Measurements from ENCODE around the gene SYNJ1. TPM values are rescaled to one million over a fixed set of nuclear protein-coding genes. Genes with fewer than 3 reads are reported as not detected.

SYNJ1 gene
- total and polyA plus RNA-seq, 10 of the 15 experiments (the other 5 are each of a cell fraction or from before 2014, with no cell fraction given), result 1.2 to 7.0 (median 3.5) TPM

GRCh38 chr21:32604464-32604863 is 123.3 kb downstream of the SYNJ1 start:
- Histone ChIP-seq H3K9me3 (replicated peaks; ENCODE audit: control insufficient read depth, insufficient read depth, low read length) (no peaks in the 10 kb centered on the region), H3K27ac (ENCODE audit: control insufficient read depth, insufficient read depth) (no peak overlapping the region), H3K4me3 (no peak overlapping the region), H2AFZ (ENCODE audit: control insufficient read depth, low read depth, low read length) (no peak overlapping the region), H3K9ac (ENCODE audit: control insufficient read depth, insufficient read depth, low read length) (no peak overlapping the region), H3K4me2 (ENCODE audit: control insufficient read depth, insufficient read depth) (no peak overlapping the region), H4K20me1 (ENCODE audit: control insufficient read depth, insufficient read depth) (no peaks in the 10 kb centered on the region), H3K36me3 (ENCODE audit: control insufficient read depth in 2 of 2, insufficient read depth in 2 of 2, low read length in 1 of 2) (peaks cover 9 to 26% of the 10 kb centered on the region in 2 experiments; a peak in 3 of 4 replicates), H3K27me3 (replicated peaks in 1 of 2; ENCODE audit: control insufficient read depth in 2 of 2, insufficient read depth in 2 of 2, low read length in 1 of 2) (no peaks in the 10 kb centered on the region), H3K79me2 (ENCODE audit: control insufficient read depth, insufficient read depth, low read length) (no peaks in the 10 kb centered on the region), H3K4me1 (ENCODE audit: control insufficient read depth, insufficient read depth, low read length) (no peaks in the 10 kb centered on the region)
- TF ChIP-seq ZBTB4 (CRISPR knock-in tag; IDR thresholded peaks at IDR 0.05), result no peak
- TF ChIP-seq SIX5 (IDR thresholded peaks at IDR 0.05; ENCODE audit: low read depth, low read length, severe bottlenecking), result no peak
- WGBS (ENCODE audit: insufficient coverage, insufficient replicate concordance, low lambda C conversion rate, missing lambda C conversion rate), result 95% methylated on average over 8 of the region's 8 CpGs
- FAIRE-seq, result no peak
- ChIA-PET SMC1A (ENCODE audit: uncharacterized antibody, unreplicated experiment) (no interaction called here), POLR2A (no interaction called here), RAD21 (ENCODE audit: unreplicated experiment) (no interaction called here), CTCF (no interaction called here)
- no peak for DNase-seq (ENCODE audit: low read depth, low spot score)
- ATAC-seq, result no peak
- intact Hi-C loops (cut with micrococcal nuclease; ENCODE audit: unreplicated experiment), result loop anchor here (10.0 kb wide), 1 partner anchor 740 kb away; no protein-coding TSS in a partner anchor
- in situ Hi-C loops (cut with MboI), result loop anchor here (10.0 kb wide), 1 partner anchor 200 kb away; no protein-coding TSS in a partner anchor
- no TSS peak for BruUV-seq (replicated peaks)

- Histone ChIP-seq H3K4me1 (ENCODE audit: control insufficient read depth, insufficient read depth, low read length) (no peaks in the 10 kb centered on the region), H3K4me3 (no peak overlapping the region), H3K9ac (ENCODE audit: control insufficient read depth, insufficient read depth, low read length) (no peak overlapping the region), H4K20me1 (ENCODE audit: control insufficient read depth, insufficient read depth) (no peaks in the 10 kb centered on the region), H3K36me3 (ENCODE audit: control insufficient read depth in 2 of 2, insufficient read depth in 2 of 2, low read length in 1 of 2) (peaks cover 7 to 26% of the 10 kb centered on the region in 2 experiments; a peak in 3 of 4 replicates), H3K27ac (ENCODE audit: control insufficient read depth, insufficient read depth) (no peak overlapping the region), H3K27me3 (replicated peaks in 1 of 2; ENCODE audit: control insufficient read depth in 2 of 2, insufficient read depth in 2 of 2, low read length in 1 of 2) (no peaks in the 10 kb centered on the region), H3K9me3 (replicated peaks; ENCODE audit: control insufficient read depth, insufficient read depth, low read length) (no peaks in the 10 kb centered on the region), H2AFZ (ENCODE audit: control insufficient read depth, low read depth, low read length) (no peak overlapping the region), H3K79me2 (ENCODE audit: control insufficient read depth, insufficient read depth, low read length) (no peaks in the 10 kb centered on the region), H3K4me2 (ENCODE audit: control insufficient read depth, insufficient read depth) (no peak overlapping the region)
- ATAC-seq (no peak), DNase-seq (ENCODE audit: low read depth, low spot score) (no peak), FAIRE-seq (no peak)
- no TSS peak for BruUV-seq (replicated peaks)
- RAD21 ChIA-PET (ENCODE audit: unreplicated experiment), result no interaction called here
- in situ Hi-C loops (cut with MboI), result loop anchor here (10.0 kb wide), 1 partner anchor 198 kb away; no protein-coding TSS in a partner anchor
- intact Hi-C loops (cut with micrococcal nuclease; ENCODE audit: unreplicated experiment), result loop anchor here (10.0 kb wide), 1 partner anchor 738 kb away; no protein-coding TSS in a partner anchor
- SMC1A ChIA-PET (ENCODE audit: uncharacterized antibody, unreplicated experiment), result no interaction called here
- TF ChIP-seq PML (IDR thresholded peaks at IDR 0.05; ENCODE audit: low read length), result no peak
- TF ChIP-seq ZSCAN29 (IDR thresholded peaks at IDR 0.05), result no peak
- no peak for TF ChIP-seq TCF3 (IDR thresholded peaks at IDR 0.05; ENCODE audit: borderline replicate concordance, insufficient read depth, low read depth, low read length)
- TF ChIP-seq POLR2AphosphoS5 (IDR thresholded peaks at IDR 0.05; ENCODE audit: low read length), result no peak
- no peak for TF ChIP-seq TBL1XR1 (IDR thresholded peaks at IDR 0.05; ENCODE audit: low read depth, low read length)
- no peak for TF ChIP-seq MTA3 (IDR thresholded peaks at IDR 0.05; ENCODE audit: borderline replicate concordance, low read length)
- no peak for TF ChIP-seq PAX8 (IDR thresholded peaks at IDR 0.05)
- TF ChIP-seq ZNF24 (IDR thresholded peaks at IDR 0.05), result no peak
- TF ChIP-seq ZBED1 (IDR thresholded peaks at IDR 0.05; ENCODE audit: borderline replicate concordance), result no peak
- no peak for TF ChIP-seq TARDBP (IDR thresholded peaks at IDR 0.05; ENCODE audit: borderline replicate concordance)
- WGBS (ENCODE audit: insufficient coverage, insufficient replicate concordance, low lambda C conversion rate, missing lambda C conversion rate), result 99% methylated on average over 8 of the region's 8 CpGs
- POLR2A ChIA-PET, result no interaction called here
- CTCF ChIA-PET, result interaction anchor here (5.1 kb wide), 1 partner anchor 200 kb away, joined by 90 read pairs; no protein-coding TSS in a partner anchor
These were observed 124.7 kb downstream of the SYNJ1 start for GRCh38 chr21:32603131-32603530.
